GM23248 (cell line): Measurements from ENCODE around the gene SPRED1. TPM values are rescaled to one million over a fixed set of nuclear protein-coding genes. Genes with fewer than 3 reads are reported as not detected.
A peak's percentile ranks its signal among the peaks of the same experiment; 100 is the strongest.
"Not testable (repeated sequence)": the region's sequence is repeated elsewhere in the genome, so short reads cannot be mapped to it uniquely, and the experiment has no call there.

Source experiments
- DNase-seq: peaks from one replicate; pipeline ENCODE4 v3.0.0-alpha.2; 2015
- H2AFZ ChIP-seq: fragments of 200-600 bp; sonication (generic); 2 replicates; pipeline ENCODE4 v1.6.1; 2016; ENCODE audit warnings: antibody characterized with exemption
- H3F3A ChIP-seq: fragments of 200-600 bp; sonication (generic); 2 replicates; pipeline ENCODE4 v1.6.1; 2016; ENCODE audit warnings: mild to moderate bottlenecking, antibody characterized with exemption, mixed run types; ENCODE audit not compliant: insufficient read depth
- H3K27ac ChIP-seq: fragments of 200-600 bp; sonication (generic); 2 replicates; pipeline ENCODE4 v1.5.1; 2016; ENCODE audit warnings: mild to moderate bottlenecking
- H3K27me3 ChIP-seq: fragments of 200-600 bp; sonication (generic); replicated peaks from 2 replicates; pipeline ENCODE4 v1.6.1; 2016; ENCODE audit warnings: mild to moderate bottlenecking; ENCODE audit not compliant: insufficient read depth
- H3K36me3 ChIP-seq: fragments of 200-600 bp; sonication (generic); 2 replicates; pipeline ENCODE4 v1.6.1; 2016; ENCODE audit warnings: low read depth, mild to moderate bottlenecking
- H3K4me1 ChIP-seq: fragments of 200-600 bp; sonication (generic); 2 replicates; pipeline ENCODE4 v1.6.1; 2016; ENCODE audit warnings: mild to moderate bottlenecking; ENCODE audit not compliant: insufficient read depth
- H3K4me2 ChIP-seq: fragments of 200-600 bp; sonication (generic); one replicate; pipeline ENCODE4 v1.6.1; 2016; ENCODE audit warnings: mild to moderate bottlenecking; ENCODE audit not compliant: unreplicated experiment
- H3K4me3 ChIP-seq: fragments of 200-600 bp; sonication (generic); 2 replicates; pipeline ENCODE4 v1.5.1; 2016; ENCODE audit warnings: mild to moderate bottlenecking
- H3K79me2 ChIP-seq: fragments of 200-600 bp; sonication (generic); 2 replicates; pipeline ENCODE4 v1.6.1; 2016; ENCODE audit warnings: mild to moderate bottlenecking; ENCODE audit not compliant: insufficient read depth
- H3K9ac ChIP-seq: fragments of 200-600 bp; sonication (generic); 2 replicates; pipeline ENCODE4 v1.6.1; 2016; ENCODE audit warnings: mild to moderate bottlenecking
- H3K9me2 ChIP-seq: fragments of 200-600 bp; sonication (generic); 2 replicates; pipeline ENCODE4 v1.6.1; 2016; ENCODE audit warnings: mixed run types, mild to moderate bottlenecking, moderate library complexity; ENCODE audit not compliant: insufficient read depth
- H3K9me3 ChIP-seq: fragments of 200-600 bp; sonication (generic); one replicate; pipeline ENCODE4 v1.6.1; 2017; ENCODE audit warnings: low read depth
- H4K20me1 ChIP-seq: fragments of 200-600 bp; sonication (generic); 2 replicates; pipeline ENCODE4 v1.6.0; 2016; ENCODE audit not compliant: insufficient read depth
- EZH2 ChIP-seq: fragments of 200-600 bp; sonication (generic); IDR thresholded peaks from 2 replicates; pipeline ENCODE4 v1.6.1; 2018; ENCODE audit warnings: antibody characterized with exemption, mild to moderate bottlenecking; ENCODE audit not compliant: insufficient read depth, poor library complexity, severe bottlenecking
- EZH2phosphoT487 ChIP-seq: fragments of 200-600 bp; sonication (generic); IDR thresholded peaks from 2 replicates; pipeline ENCODE4 v1.6.1; 2018; ENCODE audit warnings: antibody characterized with exemption, moderate library complexity, mild to moderate bottlenecking, low read depth; ENCODE audit not compliant: insufficient read depth
- WGBS, 2 experiments: methylation state at CpG; one replicate each; pipeline ENCODE4 v1.1.6; 2015 to 2017; ENCODE audit warnings: low lambda C conversion rate in 2 of 2, low coverage in 1 of 2; ENCODE audit errors: missing lambda C conversion rate in 2 of 2; 5-methylcytosine and 5-hydroxymethylcytosine counted together
- in situ Hi-C: fragments of 300-500 bp; cut with MboI; formaldehyde crosslinking; loops from 2 replicates; pipeline ENCODE4 v1.15.0; 2020
- polyA plus RNA-seq: library from polyadenylated mRNA; unstranded; fragments of >200 nt; fragmentation: Nextera tagmentation; extraction: Ambion mirVana; gene quantifications from 2 replicates; pipeline ENCODE4 v1.2.1, GENCODE V29; 2016
- total RNA-seq: library from RNA; depleted of rRNA; stranded (reverse); fragments of >200 nt; shearing (Covaris generic); gene quantifications from 2 replicates; pipeline ENCODE4 v1.2.3, GENCODE V29; 2014

SPRED1 gene
- total and polyA plus RNA-seq, 2 experiments from 2014 or later = 11.6 to 34.0 TPM

- Histone ChIP-seq H3K4me2 (no peak overlapping the region), H3F3A (no peaks in the 10 kb centered on the region), H3K36me3 (no peaks in the 10 kb centered on the region), H3K9me2 (no peaks in the 10 kb centered on the region), H3K4me3 (no peak overlapping the region), H3K4me1 (0 out of 2 replicates have a peak, but pooled peaks cover 9% of the 10 kb centered on the region), H3K27ac (no peak overlapping the region), H2AFZ (no peak overlapping the region), H3K79me2 (no peaks in the 10 kb centered on the region), H4K20me1 (no peaks in the 10 kb centered on the region), H3K27me3 (no peaks in the 10 kb centered on the region), H3K9ac (no peak overlapping the region), H3K9me3 (no peaks in the 10 kb centered on the region)
- TF ChIP-seq EZH2phosphoT487 (no peak), EZH2 (no peak)
- in situ Hi-C loops = no loop called here
- WGBS, 2 experiments = 97 to 100% methylated on average over 1 of the region's 1 CpG
- no peak for DNase-seq
These were observed 24.0 kb upstream of the SPRED1 start for GRCh38 chr15:38228618-38229017.

GRCh38 chr15:38229705-38230310 is 22.8 kb upstream of the SPRED1 start:
- Histone ChIP-seq H3K36me3 (no peaks in the 10 kb centered on the region), H3F3A (no peaks in the 10 kb centered on the region), H3K4me2 (no peak overlapping the region), H3K27me3 (no peaks in the 10 kb centered on the region), H3K79me2 (no peaks in the 10 kb centered on the region), H3K4me3 (no peak overlapping the region), H3K27ac (no peak overlapping the region), H3K9me2 (no peaks in the 10 kb centered on the region), H3K9me3 (no peaks in the 10 kb centered on the region), H3K4me1 (0 out of 2 replicates have a peak, but pooled peaks cover 9% of the 10 kb centered on the region), H2AFZ (no peak overlapping the region), H4K20me1 (no peaks in the 10 kb centered on the region), H3K9ac (no peak overlapping the region)
- peak; percentile 41 for DNase-seq
- in situ Hi-C loops = no loop called here
- no peak for TF ChIP-seq EZH2phosphoT487
- TF ChIP-seq EZH2 = no peak
- WGBS, 2 experiments = 63 to 68% methylated on average over 3 of the region's 3 CpGs

GRCh38 chr15:38231436-38231835 is 21.2 kb upstream of the SPRED1 start:
- Histone ChIP-seq H3K27ac (no peak overlapping the region), H3K79me2 (no peaks in the 10 kb centered on the region), H3K4me1 (0 out of 2 replicates have a peak, but pooled peaks cover 9% of the 10 kb centered on the region), H3K9ac (no peak overlapping the region), H3K36me3 (no peaks in the 10 kb centered on the region), H2AFZ (no peak overlapping the region), H3K4me3 (no peak overlapping the region), H3K4me2 (no peak overlapping the region), H3F3A (no peaks in the 10 kb centered on the region), H3K27me3 (no peaks in the 10 kb centered on the region), H3K9me2 (no peaks in the 10 kb centered on the region), H4K20me1 (no peaks in the 10 kb centered on the region), H3K9me3 (no peaks in the 10 kb centered on the region)
- in situ Hi-C loops = no loop called here
- WGBS, 2 experiments = 96% methylated on average over 5 of the region's 5 CpGs
- no peak for DNase-seq
- no peak for TF ChIP-seq EZH2
- no peak for TF ChIP-seq EZH2phosphoT487

- in situ Hi-C loops, H4K20me1 ChIP-seq, H3K27ac ChIP-seq, H3K4me1 ChIP-seq, H3K9ac ChIP-seq, H3K9me3 ChIP-seq, H3K36me3 ChIP-seq, H3K4me2 ChIP-seq, H3K9me2 ChIP-seq, H3K79me2 ChIP-seq, H3K27me3 ChIP-seq, H2AFZ ChIP-seq, H3K4me3 ChIP-seq, H3F3A ChIP-seq, DNase-seq: not testable (repeated sequence)
- WGBS, 2 experiments = 93 to 94% methylated on average over 9 of the region's 9 CpGs
These were observed 15.6 kb upstream of the SPRED1 start for GRCh38 chr15:38237021-38237420.

- DNase-seq = no peak
- Histone ChIP-seq H3K9me3 (no peaks in the 10 kb centered on the region), H3K9ac (no peak overlapping the region), H3K4me3 (no peak overlapping the region), H4K20me1 (no peaks in the 10 kb centered on the region), H3F3A (no peaks in the 10 kb centered on the region), H3K9me2 (no peaks in the 10 kb centered on the region), H3K79me2 (no peaks in the 10 kb centered on the region), H2AFZ (no peak overlapping the region), H3K36me3 (no peaks in the 10 kb centered on the region), H3K27ac (no peak overlapping the region), H3K27me3 (no peaks in the 10 kb centered on the region), H3K4me1 (no peaks in the 10 kb centered on the region), H3K4me2 (no peak overlapping the region)
- WGBS, 2 experiments = 100% methylated on average over 2 of the region's 2 CpGs
- TF ChIP-seq EZH2 (no peak), EZH2phosphoT487 (no peak)
- in situ Hi-C loops = no loop called here
These were observed 14.3 kb upstream of the SPRED1 start for GRCh38 chr15:38238311-38238710.
